Measurements from ENCODE around the gene SORCS2.

DNA sequence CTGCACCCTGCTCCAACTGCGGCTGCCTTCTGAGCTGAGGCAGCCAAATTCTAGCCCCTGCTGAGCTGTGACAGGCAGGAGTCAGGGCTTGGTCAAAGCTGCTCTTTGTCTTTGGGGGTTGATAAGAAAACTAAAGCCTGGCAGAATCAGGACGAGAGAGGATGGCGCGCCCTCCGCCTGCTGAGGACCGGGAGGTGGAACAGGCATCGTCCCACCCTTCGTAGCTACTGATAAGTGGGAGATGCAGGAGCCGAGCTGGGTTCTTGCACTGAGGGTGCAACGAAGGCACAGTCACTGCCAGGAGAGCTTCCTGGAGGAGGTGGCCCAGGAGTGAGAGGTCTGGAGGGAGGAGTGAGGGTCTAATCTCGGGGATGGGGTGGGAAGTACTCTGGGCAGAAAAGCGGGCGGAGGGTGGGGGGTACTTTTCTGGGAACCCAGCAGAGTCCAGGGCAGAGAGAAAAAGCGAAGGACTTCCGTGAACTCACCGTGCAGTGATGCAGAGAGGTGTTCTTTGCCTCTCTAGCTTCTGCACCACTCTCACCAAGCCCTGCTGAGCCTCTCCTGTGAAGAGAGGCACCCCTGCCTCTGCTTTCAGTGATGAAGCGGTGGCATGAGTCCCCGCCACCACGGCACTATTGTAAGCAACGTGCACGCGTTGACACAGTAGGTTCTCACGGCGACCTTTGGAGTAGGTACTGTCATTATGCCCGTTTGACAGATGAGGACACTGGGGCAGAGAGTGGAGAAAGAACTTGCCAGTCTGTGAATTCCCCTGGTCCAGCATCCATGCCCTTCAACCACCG lies 107.8 kb downstream of the SORCS2 start:
- TF ChIP-seq FOXM1 (IDR thresholded peaks at IDR 0.05; ENCODE audit: borderline replicate concordance, low read depth) = no peak
- TF ChIP-seq EP300 (IDR thresholded peaks at IDR 0.05; ENCODE audit: borderline replicate concordance) = no peak
- TF ChIP-seq, protein P1, sequence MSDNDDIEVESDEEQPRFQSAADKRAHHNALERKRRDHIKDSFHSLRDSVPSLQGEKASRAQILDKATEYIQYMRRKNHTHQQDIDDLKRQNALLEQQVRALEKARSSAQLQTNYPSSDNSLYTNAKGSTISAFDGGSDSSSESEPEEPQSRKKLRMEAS (IDR thresholded peaks at IDR 0.05) = no peak
- TF ChIP-seq RAD21 (IDR thresholded peaks at IDR 0.05; ENCODE audit: low read depth) = no peak
- TF ChIP-seq TAF1 (IDR thresholded peaks at IDR 0.05; ENCODE audit: low read depth) = no peak
- no peak for TF ChIP-seq CREB1 (IDR thresholded peaks at IDR 0.05; ENCODE audit: low read depth)
- TF ChIP-seq, protein P2, sequence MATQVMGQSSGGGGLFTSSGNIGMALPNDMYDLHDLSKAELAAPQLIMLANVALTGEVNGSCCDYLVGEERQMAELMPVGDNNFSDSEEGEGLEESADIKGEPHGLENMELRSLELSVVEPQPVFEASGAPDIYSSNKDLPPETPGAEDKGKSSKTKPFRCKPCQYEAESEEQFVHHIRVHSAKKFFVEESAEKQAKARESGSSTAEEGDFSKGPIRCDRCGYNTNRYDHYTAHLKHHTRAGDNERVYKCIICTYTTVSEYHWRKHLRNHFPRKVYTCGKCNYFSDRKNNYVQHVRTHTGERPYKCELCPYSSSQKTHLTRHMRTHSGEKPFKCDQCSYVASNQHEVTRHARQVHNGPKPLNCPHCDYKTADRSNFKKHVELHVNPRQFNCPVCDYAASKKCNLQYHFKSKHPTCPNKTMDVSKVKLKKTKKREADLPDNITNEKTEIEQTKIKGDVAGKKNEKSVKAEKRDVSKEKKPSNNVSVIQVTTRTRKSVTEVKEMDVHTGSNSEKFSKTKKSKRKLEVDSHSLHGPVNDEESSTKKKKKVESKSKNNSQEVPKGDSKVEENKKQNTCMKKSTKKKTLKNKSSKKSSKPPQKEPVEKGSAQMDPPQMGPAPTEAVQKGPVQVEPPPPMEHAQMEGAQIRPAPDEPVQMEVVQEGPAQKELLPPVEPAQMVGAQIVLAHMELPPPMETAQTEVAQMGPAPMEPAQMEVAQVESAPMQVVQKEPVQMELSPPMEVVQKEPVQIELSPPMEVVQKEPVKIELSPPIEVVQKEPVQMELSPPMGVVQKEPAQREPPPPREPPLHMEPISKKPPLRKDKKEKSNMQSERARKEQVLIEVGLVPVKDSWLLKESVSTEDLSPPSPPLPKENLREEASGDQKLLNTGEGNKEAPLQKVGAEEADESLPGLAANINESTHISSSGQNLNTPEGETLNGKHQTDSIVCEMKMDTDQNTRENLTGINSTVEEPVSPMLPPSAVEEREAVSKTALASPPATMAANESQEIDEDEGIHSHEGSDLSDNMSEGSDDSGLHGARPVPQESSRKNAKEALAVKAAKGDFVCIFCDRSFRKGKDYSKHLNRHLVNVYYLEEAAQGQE (IDR thresholded peaks at IDR 0.05; ENCODE audit: low read depth) = no peak
- TF ChIP-seq YY1 (IDR thresholded peaks at IDR 0.05; ENCODE audit: low read depth) = no peak
- no peak for TF ChIP-seq EGR1 (IDR thresholded peaks at IDR 0.05)
- TF ChIP-seq TEAD4 (IDR thresholded peaks at IDR 0.05) = no peak
- no peak for TF ChIP-seq CEBPB (IDR thresholded peaks at IDR 0.05)
- TF ChIP-seq NFIC (IDR thresholded peaks at IDR 0.05) = no peak
- no peak for TF ChIP-seq ZBTB7A (IDR thresholded peaks at IDR 0.05; ENCODE audit: low read depth)

Data from Ishikawa (cell line).